HL-60 (cell line): Measurements from ENCODE around the gene ACTN1.
A peak's percentile ranks its signal among the peaks of the same experiment; 100 is the strongest.

ENCODE experiments used
- DNase-seq, 2 experiments: peaks; one replicate each; pipeline ENCODE4 v3.0.0-alpha.2; 2010 to 2020; ENCODE audit warnings: low read depth in 1 of 2, low spot score in 1 of 2
- H3K27ac ChIP-seq: fragments of 250-450 bp; sonication (Bioruptor Pico); replicated peaks from 2 replicates; pipeline ENCODE4 v1.5.1; 2020; ENCODE audit warnings: mild to moderate bottlenecking, moderate library complexity
- H3K27me3 ChIP-seq: fragments of 250-450 bp; sonication (Bioruptor Pico); 2 replicates; pipeline ENCODE4 v1.5.1; 2021; ENCODE audit warnings: mild to moderate bottlenecking, moderate library complexity; ENCODE audit not compliant: insufficient read depth, poor library complexity, severe bottlenecking
- H3K4me3 ChIP-seq: replicated peaks from 2 replicates; pipeline ENCODE4 v1.5.1; 2011; ENCODE audit warnings: mild to moderate bottlenecking, control low read depth, low read length; ENCODE audit not compliant: insufficient read depth
- GABPA ChIP-seq: IDR thresholded peaks from 2 replicates; pipeline ENCODE4 v1.6.1; 2012; ENCODE audit warnings: low read depth
- POLR2AphosphoS5 ChIP-seq: IDR thresholded peaks from 2 replicates; pipeline ENCODE4 v1.6.1; 2012; ENCODE audit warnings: low read depth
- SPI1 ChIP-seq: IDR thresholded peaks from 2 replicates; pipeline ENCODE4 v1.6.1; 2012; ENCODE audit warnings: low read depth, mild to moderate bottlenecking, borderline replicate concordance
- TF ChIP-seq, protein P1 (sequence below): IDR thresholded peaks from one replicate; pipeline ENCODE4 v1.5.1; 2011; ENCODE audit warnings: low read length, control low read depth, inconsistent platforms; ENCODE audit not compliant: insufficient read depth
- TF ChIP-seq, protein P2 (sequence below): IDR thresholded peaks from 2 replicates; pipeline ENCODE4 v1.6.1; 2012; ENCODE audit warnings: low read depth; ENCODE audit not compliant: insufficient replicate concordance

Gene ACTN1

DNA sequence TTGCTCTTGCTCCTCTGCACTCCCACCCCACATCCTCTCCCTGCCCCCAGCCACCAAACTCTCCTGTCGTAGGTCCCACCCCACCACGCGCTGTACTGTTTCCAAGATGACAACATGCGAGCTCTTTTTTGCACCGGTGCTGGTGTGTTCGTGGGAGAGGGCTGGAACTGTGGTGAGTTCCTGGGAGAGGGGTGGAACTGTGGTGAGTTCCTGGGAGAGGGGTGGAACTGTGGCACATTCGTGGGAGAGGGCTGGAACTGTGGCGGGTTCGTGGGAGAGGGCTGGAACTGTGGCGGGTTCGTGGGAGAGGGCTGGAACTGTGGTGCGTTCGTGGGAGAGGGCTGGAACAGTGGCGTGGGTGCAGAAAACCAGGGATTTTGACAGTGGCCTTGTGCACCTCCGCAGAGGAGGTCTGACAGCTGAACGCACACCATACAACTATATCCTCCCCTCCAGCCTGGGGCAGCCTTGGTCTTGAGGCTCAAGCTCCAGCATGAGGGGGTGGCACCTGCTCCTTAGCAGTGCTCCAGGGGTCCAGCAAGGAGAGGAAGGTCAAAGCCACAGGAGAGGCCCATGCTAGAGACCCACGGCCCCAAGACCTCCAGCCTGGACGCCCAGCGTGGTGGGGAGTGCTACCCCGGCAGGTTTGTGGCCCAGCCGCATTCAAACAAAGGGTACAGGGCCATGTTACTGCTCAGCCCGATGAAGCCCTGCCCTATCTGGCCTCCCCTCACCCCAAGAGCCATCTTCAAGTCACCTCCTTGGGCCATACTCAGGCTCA, 50.1 kb downstream of the ACTN1 start:
- no peaks in the 10 kb centered on the region for H3K27me3 ChIP-seq
- TF ChIP-seq, protein P1, sequence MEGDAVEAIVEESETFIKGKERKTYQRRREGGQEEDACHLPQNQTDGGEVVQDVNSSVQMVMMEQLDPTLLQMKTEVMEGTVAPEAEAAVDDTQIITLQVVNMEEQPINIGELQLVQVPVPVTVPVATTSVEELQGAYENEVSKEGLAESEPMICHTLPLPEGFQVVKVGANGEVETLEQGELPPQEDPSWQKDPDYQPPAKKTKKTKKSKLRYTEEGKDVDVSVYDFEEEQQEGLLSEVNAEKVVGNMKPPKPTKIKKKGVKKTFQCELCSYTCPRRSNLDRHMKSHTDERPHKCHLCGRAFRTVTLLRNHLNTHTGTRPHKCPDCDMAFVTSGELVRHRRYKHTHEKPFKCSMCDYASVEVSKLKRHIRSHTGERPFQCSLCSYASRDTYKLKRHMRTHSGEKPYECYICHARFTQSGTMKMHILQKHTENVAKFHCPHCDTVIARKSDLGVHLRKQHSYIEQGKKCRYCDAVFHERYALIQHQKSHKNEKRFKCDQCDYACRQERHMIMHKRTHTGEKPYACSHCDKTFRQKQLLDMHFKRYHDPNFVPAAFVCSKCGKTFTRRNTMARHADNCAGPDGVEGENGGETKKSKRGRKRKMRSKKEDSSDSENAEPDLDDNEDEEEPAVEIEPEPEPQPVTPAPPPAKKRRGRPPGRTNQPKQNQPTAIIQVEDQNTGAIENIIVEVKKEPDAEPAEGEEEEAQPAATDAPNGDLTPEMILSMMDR = no peak
- TF ChIP-seq POLR2AphosphoS5 (no peak), GABPA (no peak), SPI1 (no peak)
- TF ChIP-seq, protein P2, sequence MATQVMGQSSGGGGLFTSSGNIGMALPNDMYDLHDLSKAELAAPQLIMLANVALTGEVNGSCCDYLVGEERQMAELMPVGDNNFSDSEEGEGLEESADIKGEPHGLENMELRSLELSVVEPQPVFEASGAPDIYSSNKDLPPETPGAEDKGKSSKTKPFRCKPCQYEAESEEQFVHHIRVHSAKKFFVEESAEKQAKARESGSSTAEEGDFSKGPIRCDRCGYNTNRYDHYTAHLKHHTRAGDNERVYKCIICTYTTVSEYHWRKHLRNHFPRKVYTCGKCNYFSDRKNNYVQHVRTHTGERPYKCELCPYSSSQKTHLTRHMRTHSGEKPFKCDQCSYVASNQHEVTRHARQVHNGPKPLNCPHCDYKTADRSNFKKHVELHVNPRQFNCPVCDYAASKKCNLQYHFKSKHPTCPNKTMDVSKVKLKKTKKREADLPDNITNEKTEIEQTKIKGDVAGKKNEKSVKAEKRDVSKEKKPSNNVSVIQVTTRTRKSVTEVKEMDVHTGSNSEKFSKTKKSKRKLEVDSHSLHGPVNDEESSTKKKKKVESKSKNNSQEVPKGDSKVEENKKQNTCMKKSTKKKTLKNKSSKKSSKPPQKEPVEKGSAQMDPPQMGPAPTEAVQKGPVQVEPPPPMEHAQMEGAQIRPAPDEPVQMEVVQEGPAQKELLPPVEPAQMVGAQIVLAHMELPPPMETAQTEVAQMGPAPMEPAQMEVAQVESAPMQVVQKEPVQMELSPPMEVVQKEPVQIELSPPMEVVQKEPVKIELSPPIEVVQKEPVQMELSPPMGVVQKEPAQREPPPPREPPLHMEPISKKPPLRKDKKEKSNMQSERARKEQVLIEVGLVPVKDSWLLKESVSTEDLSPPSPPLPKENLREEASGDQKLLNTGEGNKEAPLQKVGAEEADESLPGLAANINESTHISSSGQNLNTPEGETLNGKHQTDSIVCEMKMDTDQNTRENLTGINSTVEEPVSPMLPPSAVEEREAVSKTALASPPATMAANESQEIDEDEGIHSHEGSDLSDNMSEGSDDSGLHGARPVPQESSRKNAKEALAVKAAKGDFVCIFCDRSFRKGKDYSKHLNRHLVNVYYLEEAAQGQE = no peak
- DNase-seq = no peak
- H3K4me3 ChIP-seq = no peak overlapping the region
- H3K27ac ChIP-seq = peak overlapping the region; percentile 71

DNA sequence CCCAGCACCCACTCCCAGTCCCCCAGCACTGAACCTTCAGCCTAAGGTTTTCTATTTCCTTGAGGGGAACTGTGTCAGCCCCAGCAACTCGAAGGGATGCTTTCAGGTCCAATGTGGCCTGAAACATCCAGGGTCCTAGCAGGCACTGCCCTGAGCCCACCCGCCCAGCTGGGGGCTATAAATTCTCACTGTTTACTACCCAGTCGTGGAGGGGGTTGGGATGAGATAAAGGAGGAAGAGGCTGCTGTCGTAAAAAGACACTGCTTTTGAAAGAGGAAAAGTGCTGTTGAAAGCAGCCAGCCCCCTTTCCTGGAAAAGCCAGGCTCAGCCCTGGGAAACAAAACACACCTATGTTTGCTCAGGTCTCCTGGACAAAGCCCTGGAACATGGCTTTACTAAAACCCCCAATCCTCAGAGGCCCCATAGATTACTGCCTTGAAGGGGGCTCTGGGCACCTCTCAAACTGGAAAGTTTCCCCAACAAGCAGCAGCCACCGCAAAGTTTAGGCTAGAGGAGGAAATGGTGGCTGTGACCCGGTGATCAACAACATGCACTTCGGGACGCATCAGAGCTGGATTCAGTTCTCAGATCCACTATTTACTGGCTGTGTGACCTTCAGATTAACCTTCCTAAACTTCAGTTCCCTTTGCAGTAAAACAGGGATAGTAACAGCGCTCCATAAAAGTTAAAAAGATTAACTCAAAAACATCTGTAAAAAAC, 51.0 kb downstream of the ACTN1 start:
- peak in 1 of 2 experiments; percentile 20 for DNase-seq
- no peaks in the 10 kb centered on the region for H3K27me3 ChIP-seq
- TF ChIP-seq, protein P2 = no peak
- TF ChIP-seq GABPA (no peak), POLR2AphosphoS5 (no peak), SPI1 (no peak)
- TF ChIP-seq, protein P1 = no peak
- peak overlapping the region; percentile 71 for H3K27ac ChIP-seq
- H3K4me3 ChIP-seq = no peak overlapping the region

DNA sequence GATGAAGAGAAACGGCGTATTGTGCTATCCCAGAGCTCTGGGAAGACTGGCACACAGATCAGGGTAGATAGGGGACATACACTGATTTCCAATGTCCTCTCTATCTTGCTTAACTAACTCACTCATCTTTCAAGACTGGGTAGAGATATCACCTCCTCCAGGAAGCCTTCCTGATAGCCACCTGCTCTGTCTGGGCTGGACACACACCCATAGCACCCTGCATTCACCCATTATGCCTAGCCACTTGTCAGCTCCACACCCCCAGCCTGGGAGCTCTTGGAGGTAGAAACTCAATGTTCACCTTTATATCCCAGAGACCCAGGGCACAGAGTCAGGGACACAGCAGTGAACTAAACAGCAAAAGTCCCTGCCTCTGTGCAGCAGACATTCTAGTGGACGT, 52.0 kb downstream of the ACTN1 start:
- TF ChIP-seq, protein P1 = no peak
- TF ChIP-seq SPI1 = no peak
- no peak for TF ChIP-seq GABPA
- TF ChIP-seq, protein P2 = no peak
- TF ChIP-seq POLR2AphosphoS5 = no peak

More for the DNA sequence above, 52.0 kb downstream of the ACTN1 start:
- DNase-seq = no peak
- H3K27ac ChIP-seq = peak overlapping the region; percentile 71; the same call in 1 of the 2 replicates
- H3K27me3 ChIP-seq = no peaks in the 10 kb centered on the region
- H3K4me3 ChIP-seq = no peak overlapping the region
